Breast epithelium (tissue), 3 donors: ENCODE measurements around the gene USH1G.

Experiments
- POLR2AphosphoS5 ChIP-seq, 3 donors: sonication (generic); formaldehyde crosslinking; IDR thresholded peaks; one replicate each; pipeline ENCODE4 v1.6.1; 2017; ENCODE audit warnings: antibody characterized with exemption in 3 of 3
- TF ChIP-seq, protein P1 (sequence below), 3 donors: fragments of 450-650 bp; IDR thresholded peaks; one replicate each; pipeline ENCODE4 v1.5.1; 2016 to 2017; ENCODE audit warnings: antibody characterized with exemption in 3 of 3, mild to moderate bottlenecking in 3 of 3, moderate library complexity in 3 of 3

GRCh38 chr17:74916136-74916850, 6.8 kb downstream of the USH1G start:
- TF ChIP-seq, protein P1, sequence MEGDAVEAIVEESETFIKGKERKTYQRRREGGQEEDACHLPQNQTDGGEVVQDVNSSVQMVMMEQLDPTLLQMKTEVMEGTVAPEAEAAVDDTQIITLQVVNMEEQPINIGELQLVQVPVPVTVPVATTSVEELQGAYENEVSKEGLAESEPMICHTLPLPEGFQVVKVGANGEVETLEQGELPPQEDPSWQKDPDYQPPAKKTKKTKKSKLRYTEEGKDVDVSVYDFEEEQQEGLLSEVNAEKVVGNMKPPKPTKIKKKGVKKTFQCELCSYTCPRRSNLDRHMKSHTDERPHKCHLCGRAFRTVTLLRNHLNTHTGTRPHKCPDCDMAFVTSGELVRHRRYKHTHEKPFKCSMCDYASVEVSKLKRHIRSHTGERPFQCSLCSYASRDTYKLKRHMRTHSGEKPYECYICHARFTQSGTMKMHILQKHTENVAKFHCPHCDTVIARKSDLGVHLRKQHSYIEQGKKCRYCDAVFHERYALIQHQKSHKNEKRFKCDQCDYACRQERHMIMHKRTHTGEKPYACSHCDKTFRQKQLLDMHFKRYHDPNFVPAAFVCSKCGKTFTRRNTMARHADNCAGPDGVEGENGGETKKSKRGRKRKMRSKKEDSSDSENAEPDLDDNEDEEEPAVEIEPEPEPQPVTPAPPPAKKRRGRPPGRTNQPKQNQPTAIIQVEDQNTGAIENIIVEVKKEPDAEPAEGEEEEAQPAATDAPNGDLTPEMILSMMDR (IDR thresholded peaks at IDR 0.05), result no peak
- no peak for TF ChIP-seq POLR2AphosphoS5 (IDR thresholded peaks at IDR 0.05)
